Loucy (cell line): Measurements from ENCODE around the gene SERINC4.
"Not testable (repeated sequence)": the region's sequence is repeated elsewhere in the genome, so short reads cannot be mapped to it uniquely, and the experiment has no call there.

Source experiments
- H2AFZ ChIP-seq: fragments of 200-600 bp; sonication (generic); 2 replicates; pipeline ENCODE4 v1.6.0; 2016; ENCODE audit warnings: antibody characterized with exemption, mild to moderate bottlenecking, low read length, moderate library complexity
- H3F3A ChIP-seq: fragments of 200-600 bp; 2 replicates; pipeline ENCODE4 v1.6.0; 2016; ENCODE audit warnings: antibody characterized with exemption, low read depth, mild to moderate bottlenecking
- H3K27me3 ChIP-seq: fragments of 200-600 bp; sonication (generic); 2 replicates; pipeline ENCODE4 v1.6.1; 2014; ENCODE audit warnings: low read length, mild to moderate bottlenecking; ENCODE audit not compliant: insufficient read depth, poor library complexity, severe bottlenecking
- H3K36me3 ChIP-seq: fragments of 200-600 bp; sonication (generic); 2 replicates; pipeline ENCODE4 v1.6.1; 2016; ENCODE audit warnings: low read length; ENCODE audit not compliant: insufficient read depth
- H3K4me1 ChIP-seq: fragments of 200-600 bp; sonication (generic); 2 replicates; pipeline ENCODE4 v1.5.1; 2014; ENCODE audit warnings: low read length, mild to moderate bottlenecking; ENCODE audit not compliant: insufficient read depth, poor library complexity, severe bottlenecking
- H3K4me2 ChIP-seq: fragments of 200-600 bp; sonication (generic); 2 replicates; pipeline ENCODE4 v1.6.0; 2014; ENCODE audit warnings: antibody characterized with exemption, low read length, low read depth, mild to moderate bottlenecking; ENCODE audit not compliant: poor library complexity, severe bottlenecking
- H3K4me3 ChIP-seq: fragments of 200-600 bp; sonication (generic); 2 replicates; pipeline ENCODE4 v1.5.1; 2014; ENCODE audit warnings: low read length, mild to moderate bottlenecking, mixed read lengths; ENCODE audit not compliant: poor library complexity, severe bottlenecking
- H3K79me2 ChIP-seq: fragments of 200-600 bp; sonication (generic); 2 replicates; pipeline ENCODE4 v1.6.1; 2014; ENCODE audit warnings: low read length; ENCODE audit not compliant: insufficient read depth
- H3K9ac ChIP-seq: fragments of 200-600 bp; sonication (generic); 2 replicates; pipeline ENCODE4 v1.6.0; 2014; ENCODE audit warnings: mild to moderate bottlenecking, low read depth, low read length, moderate library complexity; ENCODE audit not compliant: poor library complexity, severe bottlenecking
- H3K9me2 ChIP-seq: fragments of 200-600 bp; sonication (generic); replicated peaks from 2 replicates; pipeline ENCODE4 v1.6.1; 2016; ENCODE audit warnings: low read depth, low read length, mixed read lengths
- H3K9me3 ChIP-seq: fragments of 200-600 bp; sonication (generic); 2 replicates; pipeline ENCODE4 v1.6.1; 2014; ENCODE audit warnings: mild to moderate bottlenecking, antibody characterized with exemption, low read length, low read depth; ENCODE audit not compliant: insufficient read depth
- H4K20me1 ChIP-seq: fragments of 200-600 bp; sonication (generic); 2 replicates; pipeline ENCODE4 v1.6.0; 2014; ENCODE audit warnings: antibody characterized with exemption, low read length, mild to moderate bottlenecking; ENCODE audit not compliant: insufficient read depth, poor library complexity, severe bottlenecking
- EZH2phosphoT487 ChIP-seq: fragments of 200-600 bp; IDR thresholded peaks from 2 replicates; pipeline ENCODE4 v1.6.1; 2018; ENCODE audit warnings: antibody characterized with exemption, mild to moderate bottlenecking, moderate library complexity, borderline replicate concordance
- TF ChIP-seq, protein P1 (sequence below): fragments of 200-600 bp; sonication (generic); conservative IDR thresholded peaks from 2 replicates; pipeline ENCODE4 v1.5.1; 2014; ENCODE audit warnings: mild to moderate bottlenecking, antibody characterized with exemption, low read length

Gene SERINC4

DNA sequence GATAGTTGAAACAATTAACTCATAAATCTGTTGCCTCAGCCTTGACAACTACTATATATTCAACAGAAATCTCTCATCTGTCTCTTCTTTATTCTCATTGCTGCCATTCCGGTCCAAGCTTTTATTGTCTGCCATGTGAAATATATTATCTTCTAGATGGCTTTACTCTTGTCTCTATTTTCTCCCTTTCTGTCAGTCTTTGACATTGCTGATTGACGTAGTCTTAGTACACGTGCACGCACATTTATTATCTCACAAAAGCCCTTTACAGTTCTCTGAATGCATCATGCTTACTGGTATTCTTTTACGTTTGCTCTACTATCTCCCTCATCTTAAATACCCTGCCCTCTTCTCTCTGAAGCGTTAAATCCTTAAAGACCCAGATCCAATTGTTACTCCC is 48.1 kb downstream of the SERINC4 start:
- H3K36me3 ChIP-seq = peaks cover 58% of the 10 kb centered on the region
- H3K4me2 ChIP-seq = peak overlapping the region; percentile 81
- H3K9me2 ChIP-seq = no peaks in the 10 kb centered on the region
- H3K79me2 ChIP-seq = peaks cover 99% of the 10 kb centered on the region
- H3K4me3 ChIP-seq = peak overlapping the region; percentile 68
- no peaks in the 10 kb centered on the region for H3F3A ChIP-seq
- H2AFZ ChIP-seq = no peak overlapping the region
- peaks cover 90% of the 10 kb centered on the region for H4K20me1 ChIP-seq
- H3K4me1 ChIP-seq = peaks cover 47% of the 10 kb centered on the region
- no peaks in the 10 kb centered on the region for H3K27me3 ChIP-seq
- no peaks in the 10 kb centered on the region for H3K9me3 ChIP-seq
- TF ChIP-seq, protein P1, sequence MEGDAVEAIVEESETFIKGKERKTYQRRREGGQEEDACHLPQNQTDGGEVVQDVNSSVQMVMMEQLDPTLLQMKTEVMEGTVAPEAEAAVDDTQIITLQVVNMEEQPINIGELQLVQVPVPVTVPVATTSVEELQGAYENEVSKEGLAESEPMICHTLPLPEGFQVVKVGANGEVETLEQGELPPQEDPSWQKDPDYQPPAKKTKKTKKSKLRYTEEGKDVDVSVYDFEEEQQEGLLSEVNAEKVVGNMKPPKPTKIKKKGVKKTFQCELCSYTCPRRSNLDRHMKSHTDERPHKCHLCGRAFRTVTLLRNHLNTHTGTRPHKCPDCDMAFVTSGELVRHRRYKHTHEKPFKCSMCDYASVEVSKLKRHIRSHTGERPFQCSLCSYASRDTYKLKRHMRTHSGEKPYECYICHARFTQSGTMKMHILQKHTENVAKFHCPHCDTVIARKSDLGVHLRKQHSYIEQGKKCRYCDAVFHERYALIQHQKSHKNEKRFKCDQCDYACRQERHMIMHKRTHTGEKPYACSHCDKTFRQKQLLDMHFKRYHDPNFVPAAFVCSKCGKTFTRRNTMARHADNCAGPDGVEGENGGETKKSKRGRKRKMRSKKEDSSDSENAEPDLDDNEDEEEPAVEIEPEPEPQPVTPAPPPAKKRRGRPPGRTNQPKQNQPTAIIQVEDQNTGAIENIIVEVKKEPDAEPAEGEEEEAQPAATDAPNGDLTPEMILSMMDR = no peak
- no peak for TF ChIP-seq EZH2phosphoT487
- H3K9ac ChIP-seq = peak overlapping the region; percentile 52

DNA sequence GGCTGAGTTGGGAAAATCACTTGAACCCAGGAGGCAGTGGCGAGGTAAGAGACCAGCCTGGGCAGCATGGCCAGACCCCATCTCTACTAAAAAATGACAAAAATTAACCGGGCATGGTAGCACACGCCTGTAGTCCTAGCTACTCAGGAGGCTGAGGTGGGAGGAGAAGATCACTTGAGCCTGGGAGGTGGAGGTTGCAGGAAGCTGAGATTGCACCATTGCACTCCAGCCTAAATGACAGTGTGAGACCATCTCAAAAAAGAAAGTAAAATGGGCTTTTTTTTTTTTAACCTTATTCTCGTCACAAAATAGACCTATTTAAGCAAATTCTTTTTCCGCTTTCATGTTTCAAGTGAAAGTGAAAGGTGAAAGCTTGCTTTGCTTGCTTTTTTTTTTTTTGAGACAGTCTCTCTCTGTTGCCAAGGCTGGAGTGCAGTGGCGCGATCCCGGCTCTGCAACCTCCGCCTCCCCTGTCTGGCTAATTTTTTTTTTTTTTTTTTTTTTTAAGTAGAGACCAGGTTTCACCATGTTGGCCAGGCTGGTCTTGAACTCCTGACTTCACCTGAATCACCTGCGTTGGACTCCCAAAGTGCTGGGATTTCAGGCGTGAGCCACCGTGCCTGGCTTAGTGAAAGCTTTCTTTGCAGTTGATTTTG is 50.2 kb downstream of the SERINC4 start:
- H3K4me1 ChIP-seq = peaks cover 51% of the 10 kb centered on the region
- no peaks in the 10 kb centered on the region for H3K9me2 ChIP-seq
- peaks cover 73% of the 10 kb centered on the region for H4K20me1 ChIP-seq
- H3F3A ChIP-seq = no peaks in the 10 kb centered on the region
- peaks cover 89% of the 10 kb centered on the region for H3K79me2 ChIP-seq
- TF ChIP-seq EZH2phosphoT487 = no peak
- TF ChIP-seq, protein P1 = no peak
- no peak overlapping the region for H2AFZ ChIP-seq
- H3K4me2 ChIP-seq = peak overlapping the region; percentile 81
- H3K9ac ChIP-seq = peak overlapping the region; percentile 48
- H3K9me3 ChIP-seq = no peaks in the 10 kb centered on the region
- H3K27me3 ChIP-seq = no peaks in the 10 kb centered on the region
- H3K36me3 ChIP-seq = peaks cover 37% of the 10 kb centered on the region; the same call in 1 of the 2 replicates
- peak overlapping the region; percentile 68 for H3K4me3 ChIP-seq

DNA sequence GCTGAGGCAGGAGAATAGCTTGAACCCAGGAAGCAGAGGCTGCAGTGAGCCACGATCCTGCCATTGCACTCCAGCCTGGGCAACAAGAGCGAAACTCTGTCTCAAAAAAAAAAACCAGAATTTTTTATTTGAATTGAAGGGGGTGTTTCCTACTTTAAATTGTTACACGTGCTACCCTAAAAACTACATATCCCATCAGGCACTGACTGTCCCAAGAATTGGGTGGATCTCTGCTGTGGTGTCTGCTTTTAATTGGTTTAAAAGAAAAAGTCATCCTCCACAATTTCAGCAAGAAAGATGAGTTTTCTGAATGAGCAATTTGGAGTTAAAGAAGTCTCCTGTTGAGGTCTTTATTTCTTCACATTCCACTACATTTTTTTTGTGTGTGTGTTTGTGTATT is 51.6 kb downstream of the SERINC4 start:
- no peak overlapping the region for H2AFZ ChIP-seq
- H3K36me3 ChIP-seq = peaks cover 23% of the 10 kb centered on the region; the same call in 1 of the 2 replicates
- peak overlapping the region; percentile 81 for H3K4me2 ChIP-seq
- peak overlapping the region; percentile 88 for H3K4me3 ChIP-seq
- H3K27me3 ChIP-seq = no peaks in the 10 kb centered on the region
- H4K20me1 ChIP-seq = peaks cover 60% of the 10 kb centered on the region
- H3K79me2 ChIP-seq = peaks cover 75% of the 10 kb centered on the region
- no peaks in the 10 kb centered on the region for H3K9me3 ChIP-seq
- H3K9me2 ChIP-seq = no peaks in the 10 kb centered on the region
- H3K4me1 ChIP-seq = peaks cover 48% of the 10 kb centered on the region
- H3F3A ChIP-seq = no peaks in the 10 kb centered on the region
- TF ChIP-seq EZH2phosphoT487 = no peak
- TF ChIP-seq, protein P1 = no peak
- H3K9ac ChIP-seq = peak overlapping the region; percentile 99

DNA sequence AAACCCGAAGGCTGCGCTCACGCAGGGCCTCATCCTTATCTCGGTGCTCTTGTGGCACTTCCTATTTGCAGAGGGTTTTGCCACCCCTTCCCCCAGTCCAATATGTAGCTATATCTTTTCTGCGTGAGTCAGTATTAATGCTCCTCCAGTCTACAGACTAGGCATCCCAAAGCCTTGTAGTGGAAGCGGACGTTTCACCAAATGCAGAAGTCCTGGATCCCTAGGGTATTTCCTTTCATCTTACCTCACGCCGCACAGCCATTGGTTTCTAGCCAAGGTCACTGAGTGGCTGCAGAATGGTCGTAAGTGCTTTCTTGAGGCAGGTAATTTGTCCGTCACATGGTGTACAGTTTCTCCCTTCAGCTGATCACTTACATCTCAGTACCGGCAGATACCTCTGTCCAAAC is 53.1 kb downstream of the SERINC4 start:
- H3K9me2 ChIP-seq, H3K27me3 ChIP-seq, H3K36me3 ChIP-seq, H3F3A ChIP-seq, H3K9me3 ChIP-seq: not testable (repeated sequence)
- Histone ChIP-seq H3K4me1 (peaks cover 40% of the 10 kb centered on the region), H3K4me2 (peak overlapping the region; percentile 81), H2AFZ (peak overlapping the region; percentile 78), H4K20me1 (peaks cover 45% of the 10 kb centered on the region), H3K9ac (peak overlapping the region; percentile 99), H3K79me2 (peaks cover 60% of the 10 kb centered on the region), H3K4me3 (peak overlapping the region; percentile 88)

DNA sequence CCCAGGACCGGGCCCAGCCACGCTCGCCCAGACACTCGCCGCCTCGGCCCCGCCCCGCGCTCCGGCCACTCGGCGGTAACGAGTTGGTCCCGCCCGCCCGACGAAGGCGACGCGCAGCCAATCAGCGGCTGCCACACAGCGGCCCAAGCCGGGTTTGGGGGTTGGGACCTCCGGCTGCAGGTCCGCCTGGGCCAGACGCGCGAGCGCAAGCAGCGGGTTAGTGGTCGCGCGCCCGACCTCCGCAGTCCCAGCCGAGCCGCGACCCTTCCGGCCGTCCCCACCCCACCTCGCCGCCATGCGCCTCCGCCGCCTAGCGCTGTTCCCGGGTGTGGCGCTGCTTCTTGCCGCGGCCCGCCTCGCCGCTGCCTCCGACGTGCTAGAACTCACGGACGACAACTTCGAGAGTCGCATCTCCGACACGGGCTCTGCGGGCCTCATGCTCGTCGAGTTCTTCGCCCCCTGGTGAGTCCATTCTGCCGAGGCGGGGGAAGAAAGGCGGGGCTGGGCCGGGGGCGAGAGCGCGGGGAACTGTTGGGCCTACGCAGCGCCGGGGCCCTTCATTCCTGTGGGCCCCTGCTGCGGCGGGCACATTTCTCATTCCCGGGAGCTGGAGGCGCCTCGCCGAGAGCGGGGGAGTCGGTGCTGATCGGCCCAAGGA is 53.6 kb downstream of the SERINC4 start, which contains the start of gene PDIA3:
TSS of gene PDIA3 (plus strand) at position 194 of the 658 bp plus-strand sequence. CDS start at position 296, 102 bp downstream.
- peaks cover 40% of the 10 kb centered on the region for H4K20me1 ChIP-seq
- H3K9ac ChIP-seq = peak within 1 kb of the TSS; percentile 99
- not testable (repeated sequence) for H3F3A ChIP-seq, H3K9me2 ChIP-seq, H3K27me3 ChIP-seq, H3K9me3 ChIP-seq, H3K36me3 ChIP-seq
- H2AFZ ChIP-seq = peak within 1 kb of the TSS; percentile 89
- H3K4me3 ChIP-seq = peak within 1 kb of the TSS; percentile 88
- peak within 1 kb of the TSS; percentile 83 for H3K4me2 ChIP-seq
- peaks cover 34% of the 10 kb centered on the region for H3K4me1 ChIP-seq
- H3K79me2 ChIP-seq = peaks cover 55% of the 10 kb centered on the region
